ENCODE measurements around the gene KIF5A.
"Not testable (repeated sequence)": the region's sequence is repeated elsewhere in the genome, so short reads cannot be mapped to it uniquely, and the experiment has no call there.

KIF5A gene

GRCh38 chr12:57613427-57614109 is 63.7 kb downstream of the KIF5A start:
- no peak for FAIRE-seq
- DNase-seq (ENCODE audit: extremely low spot score, insufficient read length, low read depth), result no peak

- FAIRE-seq (peak; percentile 79), DNase-seq (ENCODE audit: extremely low spot score, insufficient read length, low read depth) (peak; percentile 69)
Measured at GRCh38 chr12:57614178-57614947, 64.5 kb downstream of the KIF5A start.

- FAIRE-seq (no peak), DNase-seq (ENCODE audit: extremely low spot score, insufficient read length, low read depth) (no peak)
Measured at GRCh38 chr12:57614948-57615500, 65.2 kb downstream of the KIF5A start.

GRCh38 chr12:57615637-57616036 is 65.8 kb downstream of the KIF5A start:
- DNase-seq (ENCODE audit: extremely low spot score, insufficient read length, low read depth), result no peak
- no peak for FAIRE-seq

GRCh38 chr12:57616383-57617101 is 66.7 kb downstream of the KIF5A start:
- DNase-seq (ENCODE audit: extremely low spot score, insufficient read length, low read depth) (no peak), FAIRE-seq (no peak)

- no peak for DNase-seq (ENCODE audit: extremely low spot score, insufficient read length, low read depth)
- no peak for FAIRE-seq
Measured at GRCh38 chr12:57617942-57618341, 68.1 kb downstream of the KIF5A start.

- not testable (repeated sequence) for FAIRE-seq; DNase-seq (ENCODE audit: extremely low spot score, insufficient read length, low read depth)
Measured at GRCh38 chr12:57618431-57618830, 68.6 kb downstream of the KIF5A start.

GRCh38 chr12:57618966-57619433 is 69.2 kb downstream of the KIF5A start:
- FAIRE-seq (no peak), DNase-seq (ENCODE audit: extremely low spot score, insufficient read length, low read depth) (no peak)

- FAIRE-seq (no peak), DNase-seq (ENCODE audit: extremely low spot score, insufficient read length, low read depth) (no peak)
Measured at GRCh38 chr12:57619434-57620244, 69.8 kb downstream of the KIF5A start.

- FAIRE-seq (no peak), DNase-seq (ENCODE audit: extremely low spot score, insufficient read length, low read depth) (no peak)
Measured at GRCh38 chr12:57620245-57620935, 70.5 kb downstream of the KIF5A start.

- no peak for DNase-seq (ENCODE audit: extremely low spot score, insufficient read length, low read depth)
- no peak for FAIRE-seq
Measured at GRCh38 chr12:57620936-57621496, 71.2 kb downstream of the KIF5A start.

- FAIRE-seq, result peak; percentile 42
- no peak for DNase-seq (ENCODE audit: extremely low spot score, insufficient read length, low read depth)
Measured at GRCh38 chr12:57621497-57622292, 71.9 kb downstream of the KIF5A start.

GRCh38 chr12:57622293-57623245 is 72.7 kb downstream of the KIF5A start:
- DNase-seq (ENCODE audit: extremely low spot score, insufficient read length, low read depth), result no peak
- FAIRE-seq, result no peak

GRCh38 chr12:57623385-57623784 is 73.5 kb downstream of the KIF5A start:
- FAIRE-seq, result no peak
- DNase-seq (ENCODE audit: extremely low spot score, insufficient read length, low read depth), result no peak

- DNase-seq (ENCODE audit: extremely low spot score, insufficient read length, low read depth) (no peak), FAIRE-seq (no peak)
Measured at GRCh38 chr12:57623811-57624390, 74.1 kb downstream of the KIF5A start.

GRCh38 chr12:57624441-57625220 is 74.8 kb downstream of the KIF5A start:
- FAIRE-seq, result no peak
- DNase-seq (ENCODE audit: extremely low spot score, insufficient read length, low read depth), result no peak
